DMS53 treated with DMSO at 0.1 percent for 48 hours (cell line): ENCODE measurements around the gene GCKR.
"Not testable (repeated sequence)": the region's sequence is repeated elsewhere in the genome, so short reads cannot be mapped to it uniquely, and the experiment has no call there.

ENCODE experiments used
- DNase-seq: peaks from one replicate; lab custom pipeline; 2025; ENCODE audit not compliant: unreplicated experiment; lab: John Stamatoyannopoulos, UW

GCKR gene

GRCh38 chr2:27509326-27509725 lies 12.7 kb downstream of the GCKR start:
- no peak for DNase-seq

GRCh38 chr2:27518113-27518781 lies 21.6 kb downstream of the GCKR start:
- DNase-seq: no peak

GRCh38 chr2:27518782-27519113 lies 22.1 kb downstream of the GCKR start:
- no peak for DNase-seq

- DNase-seq: no peak
These were observed 23.7 kb downstream of the GCKR start for GRCh38 chr2:27520316-27520715.

DNA sequence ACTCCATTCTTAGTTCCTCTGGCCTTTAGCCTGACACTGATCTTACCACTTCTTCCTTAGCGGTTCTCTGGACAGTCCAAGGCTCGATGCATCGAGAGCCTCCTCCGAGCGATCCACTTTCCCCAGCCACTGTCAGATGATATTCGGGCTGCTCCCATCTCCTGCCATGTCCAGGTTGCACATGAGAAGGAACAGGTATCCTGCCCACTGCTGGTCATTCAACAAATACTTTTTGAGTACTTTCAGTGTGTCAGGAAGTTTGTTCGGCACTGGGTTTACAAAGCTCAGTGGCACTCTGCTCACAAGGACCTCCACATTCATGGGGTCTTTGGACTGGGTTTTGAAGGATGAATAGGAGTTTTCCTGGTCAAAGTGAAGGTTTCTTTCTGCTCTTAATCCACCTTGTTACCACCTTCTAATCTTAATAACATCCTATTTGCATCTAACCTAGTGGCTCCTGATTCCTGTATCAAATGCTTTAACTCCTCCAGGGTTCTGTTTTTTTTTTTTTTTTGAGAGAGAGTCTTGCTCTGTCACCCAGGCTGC lies 25.8 kb downstream of the GCKR start:
- DNase-seq: no peak

DNA sequence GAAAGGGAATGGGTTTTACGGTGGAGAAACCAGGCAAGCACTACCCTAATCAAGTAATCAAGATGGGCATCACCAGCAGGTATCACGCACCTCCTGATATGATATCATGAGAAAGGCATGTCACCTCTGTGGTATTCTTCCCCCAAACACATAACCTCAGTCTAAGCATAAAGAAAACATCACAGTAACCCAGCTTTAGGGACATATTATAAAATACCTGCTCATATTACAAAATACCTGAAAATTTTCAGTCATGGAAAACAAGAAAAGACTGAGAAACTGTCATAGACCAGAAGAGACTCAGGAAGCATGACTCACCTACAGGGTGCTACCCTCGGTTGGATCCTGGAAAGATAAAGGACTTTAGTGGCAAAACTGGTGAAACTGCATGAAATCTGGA lies 30.5 kb downstream of the GCKR start:
- DNase-seq: peak; percentile 13

DNA sequence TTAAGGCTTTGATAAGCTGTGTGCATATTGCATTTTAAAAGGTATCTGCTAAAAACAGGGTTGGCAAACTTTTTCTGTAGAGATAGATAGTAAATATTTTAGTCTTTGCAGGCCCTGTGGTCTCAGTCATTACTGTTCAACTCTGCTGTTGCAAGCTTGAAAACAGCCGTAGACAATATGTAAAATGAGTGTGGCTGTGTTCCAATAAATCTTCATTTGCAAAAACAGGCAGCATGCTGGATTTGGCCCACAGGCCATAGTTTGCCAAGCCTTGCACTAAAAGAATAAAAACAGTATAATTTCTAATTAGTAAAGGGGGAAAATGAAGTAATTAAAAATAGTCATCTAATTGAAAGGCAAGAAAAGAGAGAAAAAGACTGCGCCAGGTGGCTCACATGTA lies 35.3 kb downstream of the GCKR start:
- DNase-seq: no peak

DNA sequence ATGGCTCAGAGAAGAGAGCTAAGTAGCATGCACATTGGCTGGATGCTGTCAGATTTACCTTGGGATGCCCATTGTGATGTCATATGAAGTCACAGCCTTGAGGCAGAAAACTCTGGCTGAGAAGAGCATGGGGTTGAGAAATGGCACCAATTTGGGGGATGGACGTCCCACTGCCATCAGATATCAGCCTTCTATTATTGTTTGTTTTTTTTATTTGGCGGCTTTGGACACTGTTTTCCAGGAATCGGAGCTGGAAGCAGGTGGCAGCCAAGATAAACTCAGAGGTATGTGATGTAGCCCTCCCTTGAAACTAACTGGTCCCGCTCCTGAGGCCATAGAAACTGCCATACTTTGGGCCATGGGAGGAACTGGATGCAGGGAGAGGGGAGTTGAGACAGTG lies 40.6 kb downstream of the GCKR start:
- DNase-seq: no peak

DNA sequence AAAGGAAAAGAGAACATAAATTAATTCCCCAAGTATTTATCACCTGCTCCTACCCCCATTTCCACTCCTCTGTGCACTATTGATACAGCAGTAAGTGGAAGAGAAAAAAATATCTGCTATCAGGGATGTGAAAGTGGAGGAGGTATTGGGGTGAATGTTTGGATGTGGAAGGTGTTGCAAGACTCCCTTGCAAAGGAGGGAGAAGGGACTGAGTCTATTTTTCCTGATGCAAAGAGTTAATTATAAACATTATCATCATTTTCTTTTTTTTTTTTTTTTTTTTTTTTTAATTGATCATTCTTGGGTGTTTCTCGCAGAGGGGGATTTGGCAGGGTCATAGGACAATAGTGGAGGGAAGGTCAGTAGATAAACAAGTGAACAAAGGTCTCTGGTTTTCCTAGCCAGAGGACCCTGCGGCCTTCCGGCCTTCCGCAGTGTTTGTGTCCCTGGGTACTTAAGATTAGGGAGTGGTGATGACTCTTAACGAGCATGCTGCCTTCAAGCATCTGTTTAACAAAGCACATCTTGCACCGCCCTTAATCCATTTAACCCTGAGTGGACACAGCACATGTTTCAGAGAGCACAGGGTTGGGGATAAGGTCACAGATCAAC lies 42.3 kb downstream of the GCKR start:
- DNase-seq: not testable (repeated sequence)

DNA sequence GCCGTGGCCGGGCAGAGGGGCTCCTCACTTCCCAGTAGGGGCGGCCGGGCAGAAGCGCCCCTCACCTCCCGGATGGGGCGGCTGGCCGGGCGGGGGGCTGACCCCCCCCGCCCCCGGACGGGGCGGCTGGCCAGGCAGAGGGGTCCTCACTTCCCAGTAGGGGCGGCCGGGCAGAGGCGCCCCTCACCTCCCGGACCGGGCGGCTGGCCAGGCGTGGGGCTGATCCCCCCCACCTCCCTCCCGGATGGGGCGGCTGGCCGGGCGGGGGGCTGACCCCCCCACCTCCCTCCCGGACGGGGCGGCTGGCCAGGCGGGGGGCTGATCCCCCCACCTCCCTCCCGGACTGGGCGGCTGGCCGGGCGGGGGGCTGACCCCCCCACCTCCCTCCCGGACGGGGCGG lies 43.0 kb downstream of the GCKR start:
- not testable (repeated sequence) for DNase-seq

DNA sequence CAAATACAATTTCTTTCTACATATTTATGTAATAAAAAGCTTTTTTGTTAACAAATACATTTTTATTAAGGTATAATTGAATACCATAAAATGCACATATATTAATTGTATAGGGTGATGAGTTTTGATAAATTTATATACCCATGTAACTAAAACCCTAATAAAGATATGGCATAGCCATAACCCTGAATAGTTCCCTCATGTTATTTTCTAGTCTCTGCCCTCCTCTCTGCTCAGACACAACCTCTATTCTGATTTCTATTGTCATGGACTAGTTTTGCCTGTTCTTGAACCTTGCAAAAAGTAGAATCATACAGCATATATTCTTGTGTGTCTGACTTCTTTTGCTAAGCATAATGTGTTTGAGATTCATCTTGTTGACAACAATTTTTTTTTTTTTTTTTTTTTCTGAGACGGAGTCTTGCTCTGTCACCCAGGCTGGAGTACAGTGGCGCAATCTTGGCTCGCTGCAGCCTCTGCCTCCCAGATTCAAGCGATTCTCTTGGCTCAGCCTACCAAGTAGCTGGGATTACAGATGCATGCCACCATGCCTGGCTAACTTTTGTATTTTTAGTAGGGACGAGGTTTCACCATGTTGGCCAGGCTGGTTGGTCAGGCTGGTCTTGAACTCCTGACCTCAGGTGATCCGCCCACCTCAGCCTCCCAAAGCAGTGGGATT lies 47.6 kb downstream of the GCKR start:
- no peak for DNase-seq

DNA sequence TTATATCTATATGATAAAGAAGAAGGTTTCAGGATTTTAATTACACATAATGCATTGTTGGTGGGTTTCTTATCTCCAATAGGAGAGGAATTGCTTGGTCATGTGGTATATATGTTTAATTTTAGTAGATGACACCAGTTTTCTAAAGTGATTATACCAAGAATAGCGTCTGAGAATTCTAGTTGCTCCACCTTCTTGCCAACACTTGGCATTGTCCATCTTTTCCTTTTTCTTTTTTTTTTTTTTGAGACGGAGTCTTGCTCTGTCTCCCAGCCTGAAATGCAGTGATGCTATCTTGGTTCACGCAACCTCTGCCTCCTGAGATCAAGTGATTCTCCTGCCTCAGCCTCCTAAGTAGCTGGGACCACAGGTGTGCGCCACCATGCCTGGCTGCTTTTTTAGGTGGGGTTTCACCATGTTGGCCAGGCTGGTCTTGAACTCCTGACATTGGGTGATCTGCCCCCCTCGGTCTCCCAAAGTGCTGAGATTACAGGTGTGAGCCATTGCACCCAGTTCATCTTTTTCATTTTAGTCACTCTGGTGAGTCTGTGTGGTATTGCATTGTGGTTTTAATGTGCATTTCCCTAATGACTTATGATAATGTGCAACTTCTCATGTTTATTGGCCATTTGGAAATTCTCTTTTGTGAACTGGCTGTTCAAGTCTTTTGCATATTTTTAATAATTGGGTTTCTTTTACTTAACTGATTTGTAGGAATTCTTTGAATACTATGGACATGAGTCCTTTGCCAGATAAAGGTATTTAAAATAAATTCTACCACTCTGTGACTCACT lies 48.9 kb downstream of the GCKR start:
- DNase-seq: no peak

GRCh38 chr2:27549303-27549702 lies 52.7 kb downstream of the GCKR start:
- DNase-seq: no peak

DNA sequence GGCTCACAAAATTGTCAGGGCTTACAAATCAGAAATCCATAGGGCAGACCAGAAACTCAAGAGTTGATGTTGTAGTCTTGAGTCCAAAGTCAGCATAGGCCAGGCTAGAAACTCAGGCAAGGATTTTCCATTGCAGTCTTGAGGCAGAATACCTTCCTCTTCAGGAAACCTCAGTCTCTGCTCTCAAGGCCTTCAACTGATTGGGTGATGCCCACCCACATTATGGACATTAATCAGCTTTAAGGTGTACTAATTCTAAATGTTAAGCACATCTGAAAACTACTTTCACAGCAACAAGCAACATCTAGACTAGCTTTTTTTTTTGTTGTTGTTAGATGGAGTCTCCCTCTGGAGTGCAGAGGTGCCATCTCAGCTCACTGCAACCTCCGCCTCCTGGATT lies 54.9 kb downstream of the GCKR start:
- no peak for DNase-seq

DNA sequence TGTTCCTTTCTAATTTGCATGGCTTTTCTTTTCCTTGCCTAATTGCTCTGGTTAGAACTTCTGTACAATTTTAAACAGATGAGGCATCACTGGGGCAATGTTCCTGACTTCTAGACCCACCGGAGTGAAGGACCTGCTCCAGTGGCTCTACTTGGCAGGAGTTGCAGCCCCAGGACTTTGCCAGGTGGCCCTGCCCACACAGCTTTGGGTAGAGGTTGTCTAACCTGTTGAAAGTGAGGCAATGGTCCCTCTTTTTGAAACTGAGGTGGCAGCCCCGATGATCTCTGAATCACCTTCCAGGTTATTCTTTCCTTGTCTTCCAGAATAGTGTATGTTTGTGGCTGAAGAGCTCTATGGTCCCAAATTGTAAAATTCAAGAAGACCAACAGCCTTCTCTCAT lies 56.3 kb downstream of the GCKR start:
- DNase-seq: no peak

DNA sequence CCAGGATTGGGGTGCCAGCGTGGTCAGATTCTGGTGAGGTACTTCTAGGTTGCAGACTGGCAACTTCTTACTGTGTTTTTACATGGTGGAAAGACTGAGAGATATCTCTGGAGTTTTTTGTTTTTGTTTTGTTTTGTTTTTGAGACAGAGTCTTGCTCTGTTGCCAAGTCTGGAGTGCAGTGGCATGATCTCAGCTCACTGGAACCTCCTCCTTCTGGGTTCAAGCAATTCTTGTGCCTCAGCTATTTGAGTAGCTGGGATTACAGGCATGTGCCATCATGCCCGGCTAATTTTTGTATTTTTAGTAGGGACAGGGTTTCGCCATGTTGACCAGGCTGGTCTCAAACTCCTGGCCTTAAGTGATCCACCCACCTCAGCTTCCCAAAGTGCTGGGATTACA lies 57.8 kb downstream of the GCKR start:
- DNase-seq: not testable (repeated sequence)

GRCh38 chr2:27559228-27559627 lies 62.6 kb downstream of the GCKR start:
- no peak for DNase-seq

DNA sequence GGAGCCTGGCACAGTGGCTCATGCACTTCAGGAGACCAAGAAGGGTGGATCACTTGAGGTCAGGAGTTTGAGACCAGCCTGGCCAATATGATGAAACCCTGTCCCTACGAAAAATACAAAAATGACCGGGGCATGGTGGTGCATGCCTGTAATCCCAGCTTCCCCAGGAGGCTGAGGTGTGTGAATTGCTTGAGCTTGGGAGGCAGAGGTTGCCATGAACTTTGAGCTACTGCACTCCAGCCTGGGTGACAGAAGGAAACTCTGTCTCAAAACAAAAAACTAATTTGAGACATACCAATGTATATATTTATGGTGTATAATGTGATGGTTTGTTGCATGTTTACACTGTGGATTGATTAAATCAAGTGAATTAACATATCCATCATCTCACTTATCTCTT lies 64.4 kb downstream of the GCKR start:
- DNase-seq: no peak

GRCh38 chr2:27566628-27567027 lies 70.0 kb downstream of the GCKR start:
- DNase-seq: no peak

DNA sequence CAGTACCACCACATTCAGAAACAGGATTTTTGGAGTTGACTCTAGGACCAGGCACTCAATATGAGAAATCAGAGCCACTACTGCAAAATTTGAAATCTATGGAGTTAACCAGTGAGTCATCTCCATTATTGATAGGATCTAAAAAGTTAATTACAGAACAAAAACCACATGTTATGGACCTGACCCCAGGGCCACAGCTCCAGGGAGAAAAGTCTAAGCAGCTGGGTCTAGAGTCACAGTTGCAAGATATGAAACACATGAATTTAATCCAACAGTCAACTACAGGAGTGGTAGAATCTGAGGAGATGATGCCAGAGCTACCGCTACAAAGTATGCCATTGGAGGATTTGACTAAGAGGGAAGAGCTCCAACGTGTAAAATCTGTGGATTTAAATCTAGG lies 72.8 kb downstream of the GCKR start:
- DNase-seq: no peak

GRCh38 chr2:27571197-27571596 lies 74.6 kb downstream of the GCKR start:
- no peak for DNase-seq

DNA sequence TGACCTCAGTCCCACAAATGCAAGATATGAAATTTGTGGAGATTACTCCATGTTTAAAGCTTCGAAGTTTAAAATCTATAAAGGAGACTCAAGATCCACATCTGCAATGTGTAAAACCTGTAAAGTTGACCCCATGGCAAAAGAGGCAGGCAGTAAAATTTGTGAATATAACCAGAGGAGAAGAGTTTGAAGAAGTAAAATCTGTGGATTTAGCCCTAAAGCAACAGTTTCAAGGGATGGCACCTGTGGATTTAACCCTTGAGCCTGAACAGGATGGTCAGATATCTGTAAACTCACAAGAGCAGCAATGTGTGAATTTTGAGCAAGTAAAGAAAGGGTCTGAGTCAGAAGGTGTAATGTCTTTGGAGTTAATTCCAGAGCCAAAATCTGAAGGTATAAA lies 75.0 kb downstream of the GCKR start:
- DNase-seq: no peak
